ENCODE measurements around the gene BBS4.

GRCh38 chr15:72671525-72671924, 14.5 kb upstream of the BBS4 start:
- TF ChIP-seq POLR2A (IDR thresholded peaks at IDR 0.05; ENCODE audit: low read depth): no peak
- TF ChIP-seq POLR2AphosphoS5 (IDR thresholded peaks at IDR 0.05): no peak
- TF ChIP-seq CTCF (IDR thresholded peaks at IDR 0.05): no peak
- TF ChIP-seq EP300 (IDR thresholded peaks at IDR 0.05): no peak

Measured in esophagus muscularis mucosa (tissue), 4 donors.